ENCODE data around the gene LILRB1. TPM values are rescaled to one million over a fixed set of nuclear protein-coding genes. Genes with fewer than 3 reads are reported as not detected.
"Not testable (repeated sequence)": the region's sequence is repeated elsewhere in the genome, so short reads cannot be mapped to it uniquely, and the experiment has no call there.

LILRB1 gene
- 10 to 100 TPM; 17.2 to 22.7 TPM for total RNA-seq

GRCh38 chr19:54630262-54630661 lies at the start of gene LILRB1:
Gene LILRB1 (plus strand): TSS chr19:54630484. CDS start chr19:54631074, 590 bp downstream.
- Mint-ChIP-seq H3K27ac (peak within 1 kb of the TSS; percentile 19 to 58), H3K4me3 (peak within 1 kb of the TSS; percentile 59), H3K4me1 (ENCODE audit: low read depth in 2 of 2) (peaks cover 21 to 24% of the 10 kb centered on the region in 2 donors)
- H3K36me3 Mint-ChIP-seq; ATAC-seq; H3K9me3 Mint-ChIP-seq; DNase-seq (ENCODE audit: low spot score); H3K27me3 Mint-ChIP-seq: not testable (repeated sequence)

GRCh38 chr19:54586397-54586796 lies 43.9 kb upstream of the LILRB1 start:
- DNase-seq (ENCODE audit: low spot score) (no peak), ATAC-seq (no peak)
- H3K27me3 Mint-ChIP-seq: peaks cover 46 to 69% of the 10 kb centered on the region in 2 donors
- no peak overlapping the region for H3K4me3 Mint-ChIP-seq
- H3K9me3 Mint-ChIP-seq: no peaks in the 10 kb centered on the region
- H3K27ac Mint-ChIP-seq: no peak overlapping the region
- no peaks in the 10 kb centered on the region for H3K4me1 Mint-ChIP-seq (ENCODE audit: low read depth in 2 of 2)
- peaks cover 14% of the 10 kb centered on the region for H3K36me3 Mint-ChIP-seq

DNA sequence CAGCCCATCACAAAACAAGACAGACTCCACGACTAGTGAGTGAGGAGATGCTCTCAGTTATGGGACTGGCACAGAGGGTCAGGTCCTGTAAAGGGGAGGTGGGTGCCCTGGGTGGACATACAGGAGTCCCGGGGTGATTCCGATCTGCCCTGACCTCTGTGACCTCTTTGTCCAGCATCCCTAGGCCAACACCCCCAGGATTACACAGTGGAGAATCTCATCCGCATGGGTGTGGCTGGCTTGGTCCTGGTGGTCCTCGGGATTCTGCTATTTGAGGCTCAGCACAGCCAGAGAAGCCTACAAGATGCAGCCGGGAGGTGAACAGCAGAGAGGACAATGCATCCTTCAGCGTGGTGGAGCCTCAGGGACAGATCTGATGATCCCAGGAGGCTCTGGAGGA lies 43.3 kb upstream of the LILRB1 start:
- Mint-ChIP-seq H3K36me3 (peaks cover 14% of the 10 kb centered on the region), H3K9me3 (no peaks in the 10 kb centered on the region), H3K27ac (no peak overlapping the region), H3K27me3 (peaks cover 46 to 69% of the 10 kb centered on the region in 2 donors), H3K4me1 (ENCODE audit: low read depth in 2 of 2) (peaks cover 0 to under 1% of the 10 kb centered on the region in 2 donors), H3K4me3 (no peak overlapping the region)
- ATAC-seq (no peak), DNase-seq (ENCODE audit: low spot score) (no peak)

GRCh38 chr19:54593445-54593844 lies 36.8 kb upstream of the LILRB1 start, which contains the start of gene LILRA1:
Gene LILRA1 (plus strand): TSS chr19:54593632. CDS start chr19:54594245, 613 bp downstream.
- ATAC-seq: not testable (repeated sequence)

DNA sequence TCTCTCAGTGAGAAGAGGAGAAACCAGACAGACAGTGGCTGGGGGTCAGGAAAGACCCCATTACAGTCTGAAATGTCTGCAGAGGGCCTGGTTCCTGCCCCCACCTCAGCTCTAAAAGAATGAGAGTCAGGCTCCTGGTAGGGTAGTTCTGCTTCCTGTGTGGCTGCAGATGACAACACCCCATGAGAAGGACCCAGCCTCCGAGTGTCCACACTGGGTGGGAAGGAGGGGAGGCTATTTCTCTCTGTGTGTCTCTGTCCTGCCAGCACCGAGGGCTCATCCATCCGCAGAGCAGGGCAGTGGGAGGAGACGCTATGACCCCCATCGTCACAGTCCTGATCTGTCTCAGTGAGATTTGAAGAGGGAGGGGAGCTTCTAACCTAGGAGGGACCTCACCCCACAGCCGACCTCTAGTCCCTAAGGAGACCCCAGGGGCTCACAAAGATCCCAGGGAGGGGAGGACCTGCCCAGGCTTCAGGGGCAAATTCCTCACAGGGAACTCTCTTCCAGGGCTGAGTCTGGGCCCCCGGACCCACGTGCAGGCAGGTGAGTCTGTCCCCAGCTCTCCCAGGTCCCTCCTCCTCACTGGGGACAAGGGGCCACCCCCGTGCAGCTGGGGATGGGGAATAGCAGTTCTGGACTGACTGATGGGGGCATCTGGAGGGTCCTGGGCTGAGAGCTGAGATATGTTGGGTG lies 36.2 kb upstream of the LILRB1 start:
- peaks cover 32 to 37% of the 10 kb centered on the region in 2 donors for H3K27me3 Mint-ChIP-seq
- H3K36me3 Mint-ChIP-seq: not testable (repeated sequence)
- ATAC-seq: peak in 1 of 2 donors; percentile 44

More at GRCh38 chr19:54593445-54593844, 36.8 kb upstream of the LILRB1 start, which contains the start of gene LILRA1:
- Mint-ChIP-seq H3K4me1 (ENCODE audit: low read depth in 2 of 2) (peaks cover 3 to 12% of the 10 kb centered on the region in 2 donors), H3K27me3 (peaks cover 32 to 41% of the 10 kb centered on the region in 2 donors)
- H3K27ac Mint-ChIP-seq; H3K4me3 Mint-ChIP-seq; DNase-seq (ENCODE audit: low spot score); H3K9me3 Mint-ChIP-seq; H3K36me3 Mint-ChIP-seq: not testable (repeated sequence)

DNA sequence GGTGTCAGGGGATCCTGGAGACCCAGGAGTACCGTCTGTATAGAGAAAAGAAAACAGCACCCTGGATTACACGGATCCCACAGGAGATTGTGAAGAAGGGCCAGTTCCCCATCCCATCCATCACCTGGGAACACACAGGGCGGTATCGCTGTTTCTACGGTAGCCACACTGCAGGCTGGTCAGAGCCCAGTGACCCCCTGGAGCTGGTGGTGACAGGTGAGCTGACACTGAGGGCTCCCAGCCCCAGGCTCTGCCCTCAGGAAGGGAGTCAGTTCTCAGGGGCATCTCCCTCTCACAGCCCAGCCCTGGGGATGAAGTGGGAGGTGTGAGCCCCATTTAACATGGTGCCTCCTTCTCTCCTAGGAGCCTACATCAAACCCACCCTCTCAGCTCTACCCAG lies 35.5 kb upstream of the LILRB1 start:
- peaks cover 3 to 12% of the 10 kb centered on the region in 2 donors for H3K4me1 Mint-ChIP-seq (ENCODE audit: low read depth in 2 of 2)
- no peak overlapping the region for H3K4me3 Mint-ChIP-seq
- H3K27me3 Mint-ChIP-seq: peaks cover 30 to 32% of the 10 kb centered on the region in 2 donors
- no peak overlapping the region for H3K27ac Mint-ChIP-seq
- H3K9me3 Mint-ChIP-seq: no peaks in the 10 kb centered on the region
- no peaks in the 10 kb centered on the region for H3K36me3 Mint-ChIP-seq
- DNase-seq (ENCODE audit: low spot score) (no peak), ATAC-seq (no peak)

More for the DNA sequence above, 36.2 kb upstream of the LILRB1 start:
- H3K27ac Mint-ChIP-seq; H3K9me3 Mint-ChIP-seq; DNase-seq (ENCODE audit: low spot score); H3K4me3 Mint-ChIP-seq: not testable (repeated sequence)
- H3K4me1 Mint-ChIP-seq (ENCODE audit: low read depth in 2 of 2): peaks cover 3 to 12% of the 10 kb centered on the region in 2 donors

DNA sequence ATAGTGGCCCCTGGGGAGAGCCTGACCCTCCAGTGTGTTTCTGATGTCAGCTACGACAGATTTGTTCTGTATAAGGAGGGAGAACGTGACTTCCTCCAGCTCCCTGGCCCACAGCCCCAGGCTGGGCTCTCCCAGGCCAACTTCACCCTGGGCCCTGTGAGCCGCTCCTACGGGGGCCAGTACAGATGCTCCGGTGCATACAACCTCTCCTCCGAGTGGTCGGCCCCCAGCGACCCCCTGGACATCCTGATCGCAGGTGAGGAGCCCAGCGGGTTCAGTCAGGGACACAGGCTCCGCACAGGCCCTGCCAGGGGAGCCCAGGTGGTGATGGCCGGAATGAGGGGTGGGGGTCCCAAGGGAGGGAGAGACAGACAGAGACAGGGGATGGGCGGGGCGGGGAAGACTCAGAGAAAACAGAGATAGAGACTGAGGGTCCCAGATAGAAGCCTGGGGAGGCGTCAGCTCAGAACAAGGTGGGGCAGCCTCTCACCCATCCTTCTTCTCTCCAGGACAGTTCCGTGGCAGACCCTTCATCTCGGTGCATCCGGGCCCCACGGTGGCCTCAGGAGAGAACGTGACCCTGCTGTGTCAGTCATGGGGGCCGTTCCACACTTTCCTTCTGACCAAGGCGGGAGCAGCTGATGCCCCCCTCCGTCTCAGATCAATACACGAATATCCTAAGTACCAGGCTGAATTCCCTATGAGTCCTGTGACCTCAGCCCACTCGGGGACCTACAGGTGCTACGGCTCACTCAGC lies 34.4 kb upstream of the LILRB1 start:
- not testable (repeated sequence) for ATAC-seq; H3K27ac Mint-ChIP-seq; H3K4me3 Mint-ChIP-seq; H3K9me3 Mint-ChIP-seq; H3K36me3 Mint-ChIP-seq; DNase-seq (ENCODE audit: low spot score)
- peaks cover 25 to 32% of the 10 kb centered on the region in 2 donors for H3K27me3 Mint-ChIP-seq
- peaks cover 3 to 12% of the 10 kb centered on the region in 2 donors for H3K4me1 Mint-ChIP-seq (ENCODE audit: low read depth in 2 of 2)

- Mint-ChIP-seq H3K36me3 (peaks cover 4% of the 10 kb centered on the region), H3K27ac (peak overlapping the region in 1 of 2 donors; percentile 39), H3K4me3 (no peak overlapping the region), H3K27me3 (peaks cover 23 to 29% of the 10 kb centered on the region in 2 donors), H3K9me3 (no peaks in the 10 kb centered on the region), H3K4me1 (ENCODE audit: low read depth in 2 of 2) (peaks cover 11 to 15% of the 10 kb centered on the region in 2 donors)
- no peak for DNase-seq (ENCODE audit: low spot score)
- no peak for ATAC-seq
Observed at GRCh38 chr19:54600212-54600611, 30.1 kb upstream of the LILRB1 start.

GRCh38 chr19:54606230-54606629 lies 24.1 kb upstream of the LILRB1 start:
- Mint-ChIP-seq H3K4me1 (ENCODE audit: low read depth in 2 of 2) (peaks cover 14 to 17% of the 10 kb centered on the region in 2 donors), H3K27ac (peak overlapping the region; percentile 20 to 88), H3K36me3 (peaks cover 6% of the 10 kb centered on the region), H3K4me3 (peak overlapping the region; percentile 13), H3K27me3 (peaks cover 25 to 29% of the 10 kb centered on the region in 2 donors), H3K9me3 (no peaks in the 10 kb centered on the region)
- no peak for DNase-seq (ENCODE audit: low spot score)
- ATAC-seq: peak in 1 of 2 donors; percentile 43

DNA sequence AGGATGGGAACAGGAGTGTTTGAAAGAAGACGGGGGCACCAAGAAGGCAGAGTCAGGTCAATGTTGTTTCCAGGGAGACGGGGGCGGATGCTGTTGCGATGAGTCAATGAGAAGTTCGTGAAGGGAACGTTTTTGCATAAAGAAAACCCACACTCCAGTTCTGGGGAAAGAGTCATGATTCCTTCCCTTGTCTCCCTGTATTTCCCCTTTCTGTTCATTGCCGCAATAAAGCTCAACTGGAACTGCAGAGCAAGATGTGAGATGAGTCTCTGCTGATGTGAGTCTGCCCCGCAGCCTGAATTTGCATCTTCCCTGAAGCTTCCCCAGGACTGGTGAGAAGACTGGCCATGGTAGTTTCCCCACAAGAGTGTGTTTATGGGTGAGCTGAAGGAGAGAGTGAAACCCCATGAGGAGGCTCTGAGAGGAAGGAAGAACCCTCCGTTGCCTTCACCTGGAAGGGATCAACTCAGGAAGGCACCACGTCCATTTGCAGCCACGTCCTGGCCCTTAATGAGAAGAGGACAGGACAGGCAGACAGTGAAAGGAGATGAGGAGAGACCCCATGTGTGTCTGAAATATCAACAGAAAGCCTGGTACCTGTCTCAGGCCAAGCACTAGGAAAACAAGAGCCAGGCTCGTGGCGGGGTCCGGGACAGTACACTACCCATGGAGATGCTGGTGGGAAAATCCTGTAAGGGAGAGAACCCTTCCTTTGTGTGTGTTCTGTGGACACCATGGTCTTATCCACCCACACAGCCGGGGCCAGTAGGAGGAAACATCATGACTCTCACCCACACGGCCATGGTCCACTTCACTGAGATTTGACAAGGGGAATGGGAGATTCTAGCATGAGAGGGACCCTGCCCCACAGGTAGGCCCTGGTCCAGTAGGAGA lies 23.1 kb upstream of the LILRB1 start:
- H3K4me3 Mint-ChIP-seq: peak overlapping the region; percentile 64
- peak overlapping the region; percentile 74 to 88 for H3K27ac Mint-ChIP-seq
- H3K9me3 Mint-ChIP-seq: no peaks in the 10 kb centered on the region
- H3K4me1 Mint-ChIP-seq (ENCODE audit: low read depth in 2 of 2): peaks cover 8 to 14% of the 10 kb centered on the region in 2 donors
- peaks cover 20 to 23% of the 10 kb centered on the region in 2 donors for H3K27me3 Mint-ChIP-seq
- H3K36me3 Mint-ChIP-seq: peaks cover 6% of the 10 kb centered on the region
- DNase-seq (ENCODE audit: low spot score) (no peak), ATAC-seq (peak; percentile 78 to 91)

GRCh38 chr19:54607785-54608150 lies 22.5 kb upstream of the LILRB1 start:
- no peak for ATAC-seq

DNA sequence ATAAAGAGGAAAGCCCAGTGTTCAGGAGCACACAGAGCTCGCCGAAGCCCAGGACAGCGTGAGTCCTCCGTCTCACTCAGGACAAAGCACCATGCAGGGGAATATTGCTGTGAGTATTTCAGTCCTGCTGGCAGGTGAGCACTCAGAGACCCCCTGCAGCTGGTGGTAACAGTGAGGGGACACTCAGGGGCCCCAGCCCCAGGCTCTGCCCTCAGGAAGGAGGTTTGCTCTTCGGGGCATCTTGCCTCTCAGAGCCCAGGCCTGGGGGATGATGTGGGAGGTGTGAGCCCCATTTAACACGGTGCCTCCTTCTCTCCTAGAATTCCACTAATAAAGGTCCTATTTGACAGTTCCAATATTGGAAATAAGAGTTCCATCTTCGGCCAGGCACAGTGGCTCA lies 22.1 kb upstream of the LILRB1 start:
- Mint-ChIP-seq H3K27me3 (peaks cover 17 to 18% of the 10 kb centered on the region in 2 donors), H3K4me1 (ENCODE audit: low read depth in 2 of 2) (peaks cover 5 to 6% of the 10 kb centered on the region in 2 donors), H3K27ac (no peak overlapping the region), H3K9me3 (no peaks in the 10 kb centered on the region), H3K4me3 (no peak overlapping the region), H3K36me3 (peaks cover 6% of the 10 kb centered on the region)
- DNase-seq (ENCODE audit: low spot score) (no peak), ATAC-seq (no peak)

More at GRCh38 chr19:54607785-54608150, 22.5 kb upstream of the LILRB1 start:
- peaks cover 6% of the 10 kb centered on the region for H3K36me3 Mint-ChIP-seq
- peak overlapping the region; percentile 74 to 88 for H3K27ac Mint-ChIP-seq
- peaks cover 6 to 8% of the 10 kb centered on the region in 2 donors for H3K4me1 Mint-ChIP-seq (ENCODE audit: low read depth in 2 of 2)
- DNase-seq (ENCODE audit: low spot score): no peak
- H3K9me3 Mint-ChIP-seq: no peaks in the 10 kb centered on the region
- H3K27me3 Mint-ChIP-seq: peaks cover 17 to 19% of the 10 kb centered on the region in 2 donors
- H3K4me3 Mint-ChIP-seq: no peak overlapping the region

GRCh38 chr19:54608792-54609191 lies 21.5 kb upstream of the LILRB1 start:
- Mint-ChIP-seq H3K4me3 (no peak overlapping the region), H3K4me1 (ENCODE audit: low read depth in 2 of 2) (peaks cover 7 to 10% of the 10 kb centered on the region in 2 donors), H3K27me3 (peaks cover 17 to 21% of the 10 kb centered on the region in 2 donors)

More at GRCh38 chr19:54608792-54609191, 21.5 kb upstream of the LILRB1 start:
- ATAC-seq (no peak), DNase-seq (ENCODE audit: low spot score) (no peak)
- peaks cover 6% of the 10 kb centered on the region for H3K36me3 Mint-ChIP-seq
- no peak overlapping the region for H3K27ac Mint-ChIP-seq
- no peaks in the 10 kb centered on the region for H3K9me3 Mint-ChIP-seq

Measured in natural killer cell treated with Interleukin-12 subunit alpha and Interleukin-12 subunit beta and Interleukin-15 and Interleukin-18, amount 100 ng/mL, for 72 hours (primary cell).